HFF-Myc (cell line): ENCODE results near the gene SPESP1.

ENCODE experiments used
- DNase-seq: peaks from one replicate; pipeline ENCODE4 v3.0.0-alpha.2; 2011; ENCODE audit warnings: low read depth; ENCODE audit errors: extremely low read depth
- H3K4me3 ChIP-seq: replicated peaks from 2 replicates; pipeline ENCODE4 v1.5.1; 2011; ENCODE audit warnings: low read depth, mild to moderate bottlenecking, control low read depth, low read length
- CTCF ChIP-seq: IDR thresholded peaks from 2 replicates; pipeline ENCODE4 v1.5.1; 2012; ENCODE audit warnings: mild to moderate bottlenecking, low read depth, low read length, control low read depth; ENCODE audit errors: missing control alignments

The SPESP1 gene

GRCh38 chr15:68896178-68896577 is 34.1 kb upstream of the SPESP1 start:
- no peak overlapping the region for H3K4me3 ChIP-seq
- DNase-seq: no peak
- no peak for TF ChIP-seq CTCF

GRCh38 chr15:68897016-68897415 is 33.3 kb upstream of the SPESP1 start:
- H3K4me3 ChIP-seq: no peak overlapping the region
- no peak for DNase-seq
- no peak for TF ChIP-seq CTCF

GRCh38 chr15:68900027-68900426 is 30.3 kb upstream of the SPESP1 start:
- no peak for DNase-seq
- H3K4me3 ChIP-seq: no peak overlapping the region
- TF ChIP-seq CTCF: no peak

GRCh38 chr15:68907396-68907923 is 22.9 kb upstream of the SPESP1 start:
- H3K4me3 ChIP-seq: no peak overlapping the region
- no peak for TF ChIP-seq CTCF
- no peak for DNase-seq

- no peak for DNase-seq
- TF ChIP-seq CTCF: no peak
- no peak overlapping the region for H3K4me3 ChIP-seq
Measured at GRCh38 chr15:68909601-68910100, 20.7 kb upstream of the SPESP1 start.

GRCh38 chr15:68910341-68910740 is 20.0 kb upstream of the SPESP1 start:
- H3K4me3 ChIP-seq: no peak overlapping the region
- TF ChIP-seq CTCF: no peak
- no peak for DNase-seq

- DNase-seq: no peak
- TF ChIP-seq CTCF: no peak
- no peak overlapping the region for H3K4me3 ChIP-seq
Measured at GRCh38 chr15:68910816-68911215, 19.5 kb upstream of the SPESP1 start.
